ENCODE results near the gene GLYR1.

- TF ChIP-seq EZH2 (IDR thresholded peaks at IDR 0.05; ENCODE audit: borderline replicate concordance, low read length) (no peak), CTCF (IDR thresholded peaks at IDR 0.05; ENCODE audit: low read length) (no peak)
Observed at GRCh38 chr16:4873091-4873490, 26.0 kb upstream of the GLYR1 start.

Data from OCI-LY1 (cell line).